Rectal smooth muscle tissue (tissue), 1 donor: ENCODE results near the gene FHL2.

Experiments used
- H3K27ac ChIP-seq: one replicate; pipeline ENCODE4 v1.7.0; 2013; ENCODE audit warnings: low read depth, low read length, inconsistent platforms
- H3K27me3 ChIP-seq: one replicate; pipeline ENCODE4 v1.7.0; 2013; ENCODE audit warnings: low read length; ENCODE audit not compliant: control insufficient read depth, insufficient read depth
- H3K36me3 ChIP-seq: one replicate; pipeline ENCODE4 v1.7.0; 2013; ENCODE audit warnings: low read length; ENCODE audit not compliant: control insufficient read depth, insufficient read depth
- H3K4me1 ChIP-seq: one replicate; pipeline ENCODE4 v1.7.0; 2013; ENCODE audit warnings: low read length; ENCODE audit not compliant: control insufficient read depth, insufficient read depth
- H3K4me3 ChIP-seq: one replicate; pipeline ENCODE4 v1.7.0; 2013; ENCODE audit warnings: low read length
- H3K9ac ChIP-seq: one replicate; pipeline ENCODE4 v1.7.0; 2013; ENCODE audit warnings: low read length

Gene FHL2

DNA sequence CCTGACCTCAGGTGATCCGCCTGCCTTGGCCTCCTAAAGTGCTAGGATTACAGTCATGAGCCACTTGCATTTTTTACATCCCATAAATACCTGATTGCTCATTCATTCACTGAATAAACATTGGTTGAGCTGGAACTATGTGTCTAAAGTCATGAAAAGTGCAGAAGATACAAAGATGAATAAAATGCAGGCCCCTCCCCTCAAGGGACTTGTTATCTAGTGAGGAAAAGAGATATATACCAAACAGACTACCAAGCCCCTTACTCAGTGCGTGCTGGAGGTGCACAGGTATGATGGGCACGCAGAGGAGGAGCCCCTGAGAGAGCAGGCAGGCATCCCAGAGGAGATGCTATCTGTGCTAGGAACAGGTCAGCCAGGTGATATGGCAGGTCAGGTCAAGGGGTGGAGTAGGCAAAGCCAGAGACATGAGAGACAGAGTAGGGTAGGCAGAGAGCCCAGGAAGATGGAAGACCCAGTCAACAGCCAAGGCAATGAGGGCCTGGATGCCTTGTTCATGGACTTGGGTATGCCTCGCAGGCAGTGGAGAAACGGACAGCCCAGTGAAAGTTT is 7.7 kb downstream of the FHL2 start:
- H3K4me3 ChIP-seq, result no peak overlapping the region
- no peaks in the 10 kb centered on the region for H3K36me3 ChIP-seq
- H3K27ac ChIP-seq, result no peak overlapping the region
- H3K27me3 ChIP-seq, result no peaks in the 10 kb centered on the region
- H3K4me1 ChIP-seq, result peaks cover 10% of the 10 kb centered on the region
- H3K9ac ChIP-seq, result no peak overlapping the region

DNA sequence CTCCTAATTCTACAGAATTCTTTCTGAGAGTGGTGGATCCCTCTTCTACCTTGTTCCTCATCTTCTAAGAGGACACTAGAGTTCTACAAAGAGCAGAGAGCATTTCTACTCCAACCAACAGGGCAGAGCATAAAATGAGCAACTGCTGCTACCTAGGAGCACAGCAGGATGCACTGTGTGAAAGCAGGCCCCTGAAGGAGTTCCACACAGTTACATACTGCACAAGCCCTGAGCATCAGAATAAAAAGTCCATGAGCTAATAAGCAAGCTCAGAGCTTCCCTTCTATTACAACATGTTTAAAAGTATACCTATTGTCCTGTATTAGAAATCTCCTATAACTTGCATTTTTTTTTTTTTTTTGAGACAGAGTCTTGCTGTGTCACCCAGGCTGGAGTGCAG is 8.4 kb downstream of the FHL2 start:
- H3K9ac ChIP-seq, result no peak overlapping the region
- H3K27ac ChIP-seq, result no peak overlapping the region
- H3K4me1 ChIP-seq, result peaks cover 10% of the 10 kb centered on the region

DNA sequence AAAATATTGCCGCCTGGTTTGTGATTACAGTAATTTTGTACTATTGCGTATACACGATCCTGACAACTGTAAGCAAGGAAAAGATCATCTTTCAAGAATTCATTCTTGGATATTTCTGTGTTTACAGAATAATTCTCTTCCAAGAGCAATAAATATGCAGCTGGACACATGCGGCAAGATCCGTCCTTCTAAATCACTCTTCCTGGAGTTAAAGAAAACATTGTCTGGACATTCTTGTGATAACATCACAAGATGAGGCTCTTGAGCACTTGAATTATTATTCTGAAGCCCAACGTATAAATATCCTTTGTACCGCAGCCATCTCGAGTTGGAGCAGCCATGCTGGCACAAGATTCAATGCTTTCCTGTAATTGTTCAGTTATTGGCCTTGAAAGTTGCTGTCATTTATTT is 9.9 kb downstream of the FHL2 start:
- Histone ChIP-seq H3K4me3 (no peak overlapping the region), H3K36me3 (peaks cover 5% of the 10 kb centered on the region), H3K27me3 (no peaks in the 10 kb centered on the region), H3K4me1 (peaks cover 10% of the 10 kb centered on the region), H3K27ac (peak overlapping the region; percentile 21), H3K9ac (no peak overlapping the region)

More for the DNA sequence above, 8.4 kb downstream of the FHL2 start:
- Histone ChIP-seq H3K36me3 (peaks cover 2% of the 10 kb centered on the region), H3K27me3 (no peaks in the 10 kb centered on the region), H3K4me3 (no peak overlapping the region)

DNA sequence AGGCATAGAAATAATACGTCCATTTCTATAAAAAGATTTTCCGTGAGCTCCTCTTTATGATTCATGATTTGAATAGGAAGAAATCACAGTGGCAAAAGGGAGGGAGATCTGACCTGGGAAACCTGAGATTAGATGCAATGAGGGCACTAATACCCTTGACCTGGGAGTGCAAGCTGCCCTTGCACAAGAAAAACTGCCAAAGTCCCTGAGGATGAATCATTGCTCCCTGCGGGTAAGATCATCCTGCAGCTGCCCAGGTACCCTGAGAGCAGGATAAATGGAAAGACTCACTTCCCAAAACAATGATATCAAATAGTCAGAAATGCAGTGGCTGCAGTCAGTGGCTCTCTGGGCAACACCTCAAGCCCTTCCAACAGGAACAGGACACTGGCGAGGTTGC is 11.6 kb downstream of the FHL2 start:
- Histone ChIP-seq H3K4me1 (peaks cover 10% of the 10 kb centered on the region), H3K36me3 (peaks cover 5% of the 10 kb centered on the region), H3K27me3 (no peaks in the 10 kb centered on the region), H3K27ac (no peak overlapping the region), H3K9ac (no peak overlapping the region), H3K4me3 (no peak overlapping the region)

DNA sequence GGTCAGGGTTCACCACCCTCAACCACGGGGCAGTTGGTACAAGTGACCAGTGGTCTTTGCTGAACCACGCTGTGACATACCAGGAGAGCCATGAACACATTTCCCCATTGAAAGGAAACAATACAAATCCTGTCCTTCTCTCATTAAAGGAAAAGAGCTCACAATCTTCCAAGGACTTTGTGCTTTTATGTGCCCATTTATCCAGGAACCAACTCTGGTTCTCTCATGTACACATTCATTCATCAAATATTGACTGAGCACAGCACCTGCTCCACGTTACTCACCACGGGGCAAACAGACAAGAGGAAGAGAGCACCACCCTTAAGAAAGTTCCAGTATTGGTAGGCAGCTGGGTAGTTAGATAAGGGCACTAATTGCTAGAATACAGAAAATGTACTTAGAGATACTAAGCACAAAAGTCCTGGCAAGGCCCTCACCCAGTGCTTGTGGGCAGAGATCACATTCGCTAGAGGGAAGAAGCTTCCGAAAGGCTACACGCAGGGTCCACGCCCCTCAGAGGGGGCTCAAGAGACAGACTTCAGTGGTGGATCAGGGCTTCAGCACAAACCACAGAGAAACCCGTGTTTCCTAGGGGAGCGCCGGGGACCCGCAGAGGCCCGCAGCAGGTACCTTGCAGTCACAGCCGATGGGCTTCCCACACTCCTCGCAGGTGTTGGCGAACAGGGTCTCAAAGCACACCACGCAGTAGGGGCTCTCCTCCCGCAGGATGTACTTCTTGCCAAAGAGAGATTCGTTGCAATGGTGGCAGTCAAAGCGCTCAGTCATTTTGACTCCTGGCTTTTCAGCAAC is 12.9 kb downstream of the FHL2 start:
- Histone ChIP-seq H3K27me3 (no peaks in the 10 kb centered on the region), H3K4me1 (peaks cover 6% of the 10 kb centered on the region), H3K9ac (no peak overlapping the region), H3K4me3 (no peak overlapping the region), H3K36me3 (peaks cover 5% of the 10 kb centered on the region), H3K27ac (no peak overlapping the region)

DNA sequence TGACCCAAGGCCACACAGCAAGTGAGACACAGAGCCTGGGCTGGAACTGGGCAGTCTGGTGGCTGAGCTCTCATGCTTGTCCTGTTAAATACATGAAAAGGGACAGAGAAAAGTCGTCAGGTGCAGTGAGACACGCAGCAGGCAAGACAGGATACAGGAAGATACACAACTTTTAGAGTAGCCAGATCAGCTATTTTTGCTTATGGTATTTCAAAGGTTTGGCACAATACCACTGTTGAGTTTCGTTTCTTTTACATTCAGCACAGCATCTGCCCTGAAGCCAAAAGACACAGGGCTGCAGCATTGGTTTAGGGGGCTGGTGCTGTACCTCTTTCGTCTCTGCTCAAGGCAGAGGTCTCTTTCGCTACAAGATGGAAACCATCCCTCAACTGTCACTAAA is 14.0 kb downstream of the FHL2 start:
- Histone ChIP-seq H3K9ac (no peak overlapping the region), H3K27ac (no peak overlapping the region), H3K4me1 (peaks cover 6% of the 10 kb centered on the region), H3K27me3 (no peaks in the 10 kb centered on the region), H3K36me3 (peaks cover 5% of the 10 kb centered on the region), H3K4me3 (no peak overlapping the region)

DNA sequence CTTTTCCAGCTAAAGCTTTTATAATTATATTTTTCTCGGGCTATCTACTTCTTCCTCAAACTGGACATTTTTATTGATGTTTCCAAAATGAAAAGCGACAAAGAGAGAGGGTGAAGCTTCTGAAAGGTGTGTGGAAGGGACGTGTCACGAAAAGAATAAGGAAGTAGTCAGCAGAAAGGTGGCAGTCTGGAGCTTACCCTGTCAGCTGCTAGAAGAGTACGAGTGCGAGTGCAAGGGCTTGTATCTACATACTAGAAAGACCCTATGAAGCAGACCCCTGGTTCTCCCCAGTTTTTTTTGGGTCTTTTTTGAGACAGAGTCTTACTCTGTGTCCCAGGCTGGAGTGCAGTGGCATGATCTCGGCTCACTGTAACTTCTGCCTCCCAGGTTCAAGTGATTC is 14.6 kb downstream of the FHL2 start:
- no peak overlapping the region for H3K9ac ChIP-seq

DNA sequence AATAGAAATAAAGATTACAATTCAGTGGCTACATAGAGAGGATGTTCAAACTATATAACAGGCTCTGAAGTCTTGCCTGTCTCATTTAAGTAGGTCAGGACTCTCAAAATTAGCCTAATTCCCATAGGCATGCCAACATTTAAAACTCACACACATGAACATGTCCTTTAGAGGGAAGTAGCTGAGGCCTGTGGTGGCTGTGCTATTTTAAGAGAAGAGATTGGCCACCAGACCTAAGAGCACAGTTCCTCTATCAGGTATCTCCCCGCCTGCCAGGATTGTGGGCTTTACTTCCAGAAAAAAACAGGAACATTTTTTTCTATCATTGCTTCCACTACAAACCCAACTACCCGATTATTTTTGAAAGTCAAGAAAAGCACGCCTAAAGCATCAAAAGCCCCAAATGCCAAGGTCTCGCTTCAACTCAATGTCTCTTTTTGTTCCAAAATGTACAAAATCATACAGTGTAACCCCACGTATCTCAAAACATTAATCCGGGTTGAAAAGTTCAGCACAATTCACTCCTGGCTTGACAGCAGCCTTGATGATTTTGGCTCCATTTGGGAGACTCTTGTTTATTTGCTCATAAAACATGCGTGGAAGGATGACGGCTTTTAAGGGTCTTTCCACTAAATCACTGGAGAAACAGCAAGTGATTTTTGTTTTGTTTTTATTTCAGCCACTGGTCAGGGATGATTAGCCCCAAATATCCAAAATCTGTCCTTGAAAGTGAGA is 15.3 kb downstream of the FHL2 start:
- H3K4me3 ChIP-seq, result no peak overlapping the region
- no peak overlapping the region for H3K9ac ChIP-seq
- H3K4me1 ChIP-seq, result peaks cover under 1% of the 10 kb centered on the region
- H3K36me3 ChIP-seq, result peaks cover 5% of the 10 kb centered on the region
- H3K27ac ChIP-seq, result no peak overlapping the region
- no peaks in the 10 kb centered on the region for H3K27me3 ChIP-seq

More for the DNA sequence above, 14.6 kb downstream of the FHL2 start:
- Histone ChIP-seq H3K27me3 (no peaks in the 10 kb centered on the region), H3K4me3 (no peak overlapping the region), H3K27ac (no peak overlapping the region), H3K36me3 (peaks cover 5% of the 10 kb centered on the region), H3K4me1 (peaks cover 6% of the 10 kb centered on the region)

DNA sequence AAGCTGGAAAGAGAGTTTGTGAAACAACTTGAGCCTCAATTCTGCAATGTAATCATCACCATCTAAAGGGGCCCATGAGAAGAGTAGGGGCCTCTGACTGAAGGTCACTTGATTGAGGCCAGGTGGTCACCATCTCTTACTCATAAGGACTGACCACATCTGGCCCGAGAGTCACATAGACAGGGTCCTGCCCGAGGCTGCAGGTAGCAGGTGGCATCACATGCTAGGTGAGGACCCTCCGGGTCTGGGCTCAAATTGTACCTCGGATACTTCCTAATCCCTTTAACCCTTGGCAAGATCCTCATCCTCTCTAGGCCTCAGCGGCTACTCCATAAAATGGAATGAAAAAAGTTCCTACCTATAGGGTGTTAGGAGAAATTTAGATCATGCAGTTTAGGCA is 16.7 kb downstream of the FHL2 start:
- no peak overlapping the region for H3K4me3 ChIP-seq
- no peak overlapping the region for H3K27ac ChIP-seq
- H3K4me1 ChIP-seq, result no peaks in the 10 kb centered on the region
- no peaks in the 10 kb centered on the region for H3K27me3 ChIP-seq
- peaks cover 5% of the 10 kb centered on the region for H3K36me3 ChIP-seq
- H3K9ac ChIP-seq, result no peak overlapping the region

DNA sequence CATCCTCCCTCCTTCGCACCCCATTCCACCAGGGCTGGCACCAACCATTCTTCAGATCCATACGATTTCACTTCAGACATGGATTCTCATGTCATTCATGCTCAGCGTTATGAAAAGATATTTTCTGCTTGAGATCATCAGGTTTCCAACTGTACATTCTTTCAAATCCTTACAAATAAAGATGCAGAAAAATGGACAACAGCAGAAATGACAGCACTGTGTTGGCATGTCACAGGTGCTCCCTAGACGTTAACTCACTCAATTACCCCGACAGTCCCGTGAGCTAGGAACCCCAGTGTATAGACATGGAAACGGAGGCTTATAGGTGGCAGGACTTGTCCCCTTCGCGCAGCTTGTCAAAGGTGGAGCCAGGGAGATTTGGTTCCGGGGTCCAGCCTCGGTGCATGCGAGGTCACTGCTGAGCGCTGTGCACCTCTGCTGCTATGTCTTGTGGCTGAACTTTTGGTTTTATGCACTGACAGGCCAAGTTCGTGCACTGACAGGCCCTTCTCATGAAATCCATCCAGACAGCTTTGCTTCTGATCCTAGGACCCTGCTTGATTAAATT is 17.7 kb downstream of the FHL2 start:
- H3K27ac ChIP-seq, result no peak overlapping the region
- no peak overlapping the region for H3K9ac ChIP-seq
- H3K27me3 ChIP-seq, result no peaks in the 10 kb centered on the region
- peaks cover 5% of the 10 kb centered on the region for H3K36me3 ChIP-seq
- H3K4me1 ChIP-seq, result no peaks in the 10 kb centered on the region
- no peak overlapping the region for H3K4me3 ChIP-seq

DNA sequence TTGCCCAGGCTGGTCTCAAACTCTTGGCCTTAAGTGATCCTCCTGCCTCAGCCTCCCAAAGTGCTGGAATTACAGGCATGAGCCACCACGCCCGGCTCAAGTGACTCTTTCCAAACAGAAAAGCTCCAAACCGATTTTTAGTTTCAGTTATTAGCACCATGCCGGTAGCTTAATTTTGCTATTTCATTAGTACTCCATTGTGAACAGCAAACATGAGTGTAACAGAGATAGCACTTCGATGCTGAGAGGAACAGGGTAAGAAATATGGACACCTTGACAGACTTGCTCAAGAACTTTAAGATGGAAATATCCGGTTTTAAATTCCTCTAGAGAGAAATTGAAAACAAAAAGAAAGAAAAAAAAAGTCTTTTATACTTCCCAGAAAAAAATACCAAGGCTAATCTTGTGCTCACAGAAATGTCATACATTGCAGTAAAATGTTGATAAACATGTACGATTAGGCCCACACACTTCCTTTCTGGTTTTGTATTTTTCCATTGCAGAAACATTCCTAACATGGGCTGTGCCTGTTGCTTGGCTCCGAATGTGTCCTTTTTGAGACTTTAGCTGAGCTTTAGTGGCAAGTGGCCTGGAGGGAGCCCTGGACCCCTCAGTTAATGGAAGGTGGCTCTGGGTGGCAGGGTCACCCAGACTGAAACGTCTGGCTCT is 18.3 kb downstream of the FHL2 start:
- no peaks in the 10 kb centered on the region for H3K27me3 ChIP-seq
- no peak overlapping the region for H3K9ac ChIP-seq
- no peak overlapping the region for H3K4me3 ChIP-seq
- H3K27ac ChIP-seq, result no peak overlapping the region
- H3K4me1 ChIP-seq, result no peaks in the 10 kb centered on the region
- H3K36me3 ChIP-seq, result peaks cover 4% of the 10 kb centered on the region

DNA sequence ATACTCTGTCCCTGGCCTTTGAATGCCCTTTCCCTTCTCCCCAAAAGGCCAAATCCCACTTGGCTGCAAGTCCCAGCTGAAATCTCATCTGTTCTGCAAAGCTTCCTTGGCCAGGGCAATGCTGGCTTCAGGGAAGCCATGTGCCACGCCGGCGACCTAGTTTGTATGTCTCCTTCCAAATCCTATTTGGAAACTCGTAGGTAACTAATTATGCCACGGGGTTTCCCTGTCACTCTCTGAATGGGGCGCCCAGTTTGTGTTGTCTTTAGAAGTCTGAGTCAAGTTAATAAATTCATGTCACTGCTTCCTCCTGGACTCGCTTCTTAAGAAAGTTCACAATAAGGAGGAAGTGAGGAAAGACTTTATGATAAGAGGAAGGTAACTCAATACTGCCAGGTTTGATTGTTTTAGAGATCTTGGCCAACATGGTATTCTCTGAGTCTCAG is 19.1 kb downstream of the FHL2 start:
- Histone ChIP-seq H3K4me3 (no peak overlapping the region), H3K36me3 (no peaks in the 10 kb centered on the region), H3K4me1 (no peaks in the 10 kb centered on the region), H3K27me3 (no peaks in the 10 kb centered on the region), H3K9ac (no peak overlapping the region), H3K27ac (no peak overlapping the region)
